ENCODE measurements around the gene LAT.

Gene LAT

DNA sequence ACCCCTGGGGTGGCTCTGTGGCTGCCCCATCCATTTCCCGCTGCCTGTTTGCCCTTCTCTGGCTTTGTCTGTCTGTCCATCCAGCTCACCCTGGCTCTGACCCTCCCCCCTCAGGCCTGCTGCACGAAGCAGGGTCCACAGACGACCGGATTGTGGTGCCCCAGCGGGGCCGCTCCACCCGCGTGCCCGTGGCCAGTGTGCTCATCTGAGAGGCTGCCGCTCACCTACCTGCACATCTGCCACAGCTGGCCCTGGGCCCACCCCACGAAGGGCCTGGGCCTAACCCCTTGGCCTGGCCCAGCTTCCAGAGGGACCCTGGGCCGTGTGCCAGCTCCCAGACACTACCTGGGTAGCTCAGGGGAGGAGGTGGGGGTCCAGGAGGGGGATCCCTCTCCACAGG lies 761 bp upstream of the LAT start:
- TF ChIP-seq, protein P1, sequence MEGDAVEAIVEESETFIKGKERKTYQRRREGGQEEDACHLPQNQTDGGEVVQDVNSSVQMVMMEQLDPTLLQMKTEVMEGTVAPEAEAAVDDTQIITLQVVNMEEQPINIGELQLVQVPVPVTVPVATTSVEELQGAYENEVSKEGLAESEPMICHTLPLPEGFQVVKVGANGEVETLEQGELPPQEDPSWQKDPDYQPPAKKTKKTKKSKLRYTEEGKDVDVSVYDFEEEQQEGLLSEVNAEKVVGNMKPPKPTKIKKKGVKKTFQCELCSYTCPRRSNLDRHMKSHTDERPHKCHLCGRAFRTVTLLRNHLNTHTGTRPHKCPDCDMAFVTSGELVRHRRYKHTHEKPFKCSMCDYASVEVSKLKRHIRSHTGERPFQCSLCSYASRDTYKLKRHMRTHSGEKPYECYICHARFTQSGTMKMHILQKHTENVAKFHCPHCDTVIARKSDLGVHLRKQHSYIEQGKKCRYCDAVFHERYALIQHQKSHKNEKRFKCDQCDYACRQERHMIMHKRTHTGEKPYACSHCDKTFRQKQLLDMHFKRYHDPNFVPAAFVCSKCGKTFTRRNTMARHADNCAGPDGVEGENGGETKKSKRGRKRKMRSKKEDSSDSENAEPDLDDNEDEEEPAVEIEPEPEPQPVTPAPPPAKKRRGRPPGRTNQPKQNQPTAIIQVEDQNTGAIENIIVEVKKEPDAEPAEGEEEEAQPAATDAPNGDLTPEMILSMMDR (IDR thresholded peaks at IDR 0.05; ENCODE audit: control insufficient read depth, extremely low read depth, insufficient read depth), result no peak
- no peak overlapping the region for H3K4me3 ChIP-seq (ENCODE audit: low read depth, low read length)

DNA sequence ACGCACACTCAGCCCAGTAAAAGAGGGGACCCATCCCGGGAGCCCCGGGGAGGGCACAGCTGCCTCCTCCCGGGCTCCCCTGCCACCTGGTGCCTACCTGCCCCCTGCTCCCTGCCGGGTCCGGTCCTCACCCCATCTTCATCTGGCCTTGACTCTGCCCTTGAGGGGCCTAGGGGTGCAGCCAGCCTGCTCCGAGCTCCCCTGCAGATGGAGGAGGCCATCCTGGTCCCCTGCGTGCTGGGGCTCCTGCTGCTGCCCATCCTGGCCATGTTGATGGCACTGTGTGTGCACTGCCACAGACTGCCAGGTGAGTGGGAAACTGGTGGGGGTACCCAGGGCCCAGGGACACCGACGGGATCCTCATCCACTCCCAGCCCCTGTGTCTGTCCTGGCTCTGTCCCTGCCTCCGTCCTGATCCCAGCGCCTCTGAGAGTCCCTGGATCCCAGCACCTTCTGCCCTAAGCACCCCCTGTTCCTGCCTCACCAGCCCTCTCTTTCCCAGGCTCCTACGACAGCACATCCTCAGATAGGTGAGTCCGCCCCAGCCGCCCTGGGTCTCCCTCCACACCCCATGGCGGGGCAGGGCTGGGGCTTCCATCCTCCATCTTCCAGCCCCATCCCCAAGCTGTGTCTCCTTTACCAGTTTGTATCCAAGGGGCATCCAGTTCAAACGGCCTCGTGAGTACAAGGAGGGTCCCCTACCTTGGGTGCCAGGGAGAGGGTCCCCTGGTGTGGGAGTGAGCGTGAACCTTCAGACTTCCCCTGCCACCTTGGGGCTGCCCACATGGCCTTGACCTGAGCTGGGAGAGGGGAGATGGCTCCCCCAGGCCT lies 574 bp downstream of the LAT start:
- TF ChIP-seq, protein P1 (IDR thresholded peaks at IDR 0.05; ENCODE audit: control insufficient read depth, extremely low read depth, insufficient read depth), result no peak
- DNase-seq (ENCODE audit: low read depth), result no peak
- H3K4me3 ChIP-seq (ENCODE audit: low read depth, low read length), result no peak overlapping the region

More for the DNA sequence above, 761 bp upstream of the LAT start:
- DNase-seq (ENCODE audit: low read depth), result no peak

DNA sequence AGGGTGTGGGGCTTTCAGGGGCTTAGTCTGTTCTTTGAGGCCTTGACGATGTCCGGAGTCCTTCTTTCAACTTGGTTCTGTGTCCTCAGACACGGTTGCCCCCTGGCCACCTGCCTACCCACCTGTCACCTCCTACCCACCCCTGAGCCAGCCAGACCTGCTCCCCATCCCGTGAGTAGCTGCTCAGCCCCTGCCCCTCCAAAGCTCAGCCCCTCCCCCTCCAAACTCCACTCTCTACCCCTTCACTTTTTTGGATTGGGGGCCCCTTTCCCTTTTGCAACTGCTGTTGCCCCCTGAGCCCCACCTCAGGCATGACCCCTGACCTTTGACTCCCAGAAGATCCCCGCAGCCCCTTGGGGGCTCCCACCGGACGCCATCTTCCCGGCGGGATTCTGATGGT lies 1.2 kb downstream of the LAT start:
- TF ChIP-seq, protein P1 (IDR thresholded peaks at IDR 0.05; ENCODE audit: control insufficient read depth, extremely low read depth, insufficient read depth), result no peak
- DNase-seq (ENCODE audit: low read depth), result no peak
- H3K4me3 ChIP-seq (ENCODE audit: low read depth, low read length), result no peak overlapping the region

DNA sequence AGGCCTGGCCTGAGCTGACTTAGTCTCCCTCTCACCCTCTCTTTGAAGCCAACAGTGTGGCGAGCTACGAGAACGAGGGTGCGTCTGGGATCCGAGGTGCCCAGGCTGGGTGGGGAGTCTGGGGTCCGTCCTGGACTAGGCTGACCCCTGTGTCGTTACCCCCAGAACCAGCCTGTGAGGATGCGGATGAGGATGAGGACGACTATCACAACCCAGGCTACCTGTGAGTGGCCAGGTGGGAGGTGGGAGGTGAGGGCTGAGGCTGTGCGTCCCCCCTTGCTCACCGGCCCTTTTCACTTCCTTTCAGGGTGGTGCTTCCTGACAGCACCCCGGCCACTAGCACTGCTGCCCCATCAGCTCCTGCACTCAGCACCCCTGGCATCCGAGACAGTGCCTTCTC lies 1.6 kb downstream of the LAT start:
- DNase-seq (ENCODE audit: low read depth), result no peak
- no peak overlapping the region for H3K4me3 ChIP-seq (ENCODE audit: low read depth, low read length)
- TF ChIP-seq, protein P1 (IDR thresholded peaks at IDR 0.05; ENCODE audit: control insufficient read depth, extremely low read depth, insufficient read depth), result no peak

DNA sequence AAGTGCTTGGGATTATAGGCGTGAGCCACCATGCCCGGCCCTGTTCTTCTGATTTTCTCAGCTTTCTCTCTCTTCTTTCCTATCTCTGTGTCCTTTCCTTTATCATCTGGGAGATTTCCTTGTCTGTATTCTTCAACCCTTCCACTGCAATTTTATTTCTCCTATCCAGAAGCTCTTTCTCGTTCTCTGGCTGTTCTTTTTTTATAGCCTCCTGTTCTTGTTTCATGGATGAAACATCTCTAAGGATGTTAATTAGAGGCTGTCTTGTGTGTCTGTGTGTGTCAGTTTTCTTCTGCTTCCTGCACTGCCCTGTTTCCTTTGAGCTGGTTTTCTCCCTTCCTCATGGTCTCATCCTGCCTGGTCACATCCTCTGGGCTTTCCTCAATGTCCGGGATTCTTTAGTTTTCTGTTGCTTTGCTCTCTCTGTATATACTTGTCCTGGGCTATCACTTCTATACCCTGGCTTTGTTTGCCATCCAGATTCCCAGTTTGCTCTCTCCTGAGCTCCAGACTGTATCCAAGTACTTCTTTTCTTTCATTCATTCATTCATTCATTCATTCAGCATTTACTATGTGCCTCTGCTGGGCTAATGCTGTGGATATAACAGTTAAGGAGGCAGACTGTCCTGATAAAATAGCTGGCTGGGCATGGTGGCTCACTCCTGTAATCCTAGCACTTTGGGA lies 2.5 kb downstream of the LAT start:
- TF ChIP-seq, protein P1 (IDR thresholded peaks at IDR 0.05; ENCODE audit: control insufficient read depth, extremely low read depth, insufficient read depth), result no peak
- no peak overlapping the region for H3K4me3 ChIP-seq (ENCODE audit: low read depth, low read length)
- no peak for DNase-seq (ENCODE audit: low read depth)

DNA sequence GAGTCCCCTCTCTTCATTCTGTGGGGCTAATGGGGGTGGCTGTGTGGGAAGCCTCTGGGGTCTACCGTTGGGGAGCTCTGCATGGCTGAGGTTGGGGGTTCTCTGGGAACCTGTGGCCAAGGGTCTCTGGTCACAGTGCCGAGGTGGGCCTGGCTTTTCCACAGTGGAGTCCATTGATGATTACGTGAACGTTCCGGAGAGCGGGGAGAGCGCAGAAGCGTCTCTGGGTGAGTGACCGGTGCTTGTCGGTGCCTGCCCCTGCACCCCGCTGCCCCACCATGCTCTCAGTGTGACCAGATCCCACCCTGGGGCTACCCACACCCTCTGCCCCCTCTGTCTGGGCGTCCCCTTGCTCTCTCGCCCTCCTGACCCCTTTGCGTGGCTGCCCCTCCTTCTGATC lies 4.5 kb downstream of the LAT start:
- DNase-seq (ENCODE audit: low read depth), result no peak
- TF ChIP-seq, protein P1 (IDR thresholded peaks at IDR 0.05; ENCODE audit: control insufficient read depth, extremely low read depth, insufficient read depth), result no peak
- no peak overlapping the region for H3K4me3 ChIP-seq (ENCODE audit: low read depth, low read length)

All from LNCaP clone FGC (cell line).